GM12864 (cell line): ENCODE measurements around the gene MITF.

Experiments used
- DNase-seq: peaks from one replicate; pipeline ENCODE4 v3.0.0-alpha.2; 2011; ENCODE audit warnings: low read depth
- H3K4me3 ChIP-seq: 2 replicates; pipeline ENCODE4 v1.5.1; 2011; ENCODE audit warnings: mild to moderate bottlenecking, low read depth, low read length, control low read depth
- TF ChIP-seq, protein P1 (sequence below): IDR thresholded peaks from 2 replicates; pipeline ENCODE4 v1.5.1; 2011; ENCODE audit warnings: low read depth, mild to moderate bottlenecking, moderate library complexity, low read length, control low read depth, inconsistent platforms; ENCODE audit errors: missing control alignments

Gene MITF

DNA sequence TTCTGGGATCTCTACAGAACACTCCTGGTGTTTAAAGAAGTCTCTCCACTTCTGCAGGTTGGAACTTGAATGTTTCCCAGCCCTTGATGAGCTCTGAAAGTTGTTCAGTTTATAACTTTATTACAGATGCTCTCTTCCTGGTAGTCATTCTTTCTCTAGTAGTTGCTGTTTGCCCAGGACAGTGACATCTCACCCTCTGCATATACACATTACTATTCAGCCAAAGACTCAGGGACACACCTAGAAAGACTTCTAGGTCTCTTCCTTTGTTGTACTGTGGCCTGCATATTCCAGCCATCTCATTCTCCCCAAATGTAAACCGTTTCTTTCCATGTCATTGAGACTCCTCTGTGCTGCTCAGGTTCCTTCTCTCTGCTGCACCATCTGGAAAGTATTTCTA, 76.7 kb downstream of the MITF start:
- TF ChIP-seq, protein P1, sequence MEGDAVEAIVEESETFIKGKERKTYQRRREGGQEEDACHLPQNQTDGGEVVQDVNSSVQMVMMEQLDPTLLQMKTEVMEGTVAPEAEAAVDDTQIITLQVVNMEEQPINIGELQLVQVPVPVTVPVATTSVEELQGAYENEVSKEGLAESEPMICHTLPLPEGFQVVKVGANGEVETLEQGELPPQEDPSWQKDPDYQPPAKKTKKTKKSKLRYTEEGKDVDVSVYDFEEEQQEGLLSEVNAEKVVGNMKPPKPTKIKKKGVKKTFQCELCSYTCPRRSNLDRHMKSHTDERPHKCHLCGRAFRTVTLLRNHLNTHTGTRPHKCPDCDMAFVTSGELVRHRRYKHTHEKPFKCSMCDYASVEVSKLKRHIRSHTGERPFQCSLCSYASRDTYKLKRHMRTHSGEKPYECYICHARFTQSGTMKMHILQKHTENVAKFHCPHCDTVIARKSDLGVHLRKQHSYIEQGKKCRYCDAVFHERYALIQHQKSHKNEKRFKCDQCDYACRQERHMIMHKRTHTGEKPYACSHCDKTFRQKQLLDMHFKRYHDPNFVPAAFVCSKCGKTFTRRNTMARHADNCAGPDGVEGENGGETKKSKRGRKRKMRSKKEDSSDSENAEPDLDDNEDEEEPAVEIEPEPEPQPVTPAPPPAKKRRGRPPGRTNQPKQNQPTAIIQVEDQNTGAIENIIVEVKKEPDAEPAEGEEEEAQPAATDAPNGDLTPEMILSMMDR, result no peak
- no peak for DNase-seq
- H3K4me3 ChIP-seq, result no peak overlapping the region

DNA sequence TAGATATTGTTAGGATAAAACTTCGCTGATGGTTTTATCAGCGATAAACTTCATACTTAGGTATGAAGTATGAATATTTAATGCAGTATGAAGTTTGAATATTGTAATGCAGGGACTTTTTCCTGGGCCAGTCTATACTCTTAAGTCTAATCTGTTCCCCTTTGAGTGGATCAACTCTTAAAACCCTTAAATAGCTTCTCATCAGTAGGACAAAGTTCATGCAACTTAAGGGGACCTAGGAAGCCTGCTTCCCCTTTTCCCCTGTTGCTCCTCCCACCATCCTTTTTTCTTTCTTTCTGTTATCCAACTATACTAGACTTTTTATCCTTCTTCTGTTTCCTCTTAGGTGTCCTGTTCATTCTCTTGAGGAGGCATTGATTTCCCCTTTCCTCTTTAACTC, 78.7 kb downstream of the MITF start:
- no peak for DNase-seq
- H3K4me3 ChIP-seq, result no peak overlapping the region
- TF ChIP-seq, protein P1, result no peak

DNA sequence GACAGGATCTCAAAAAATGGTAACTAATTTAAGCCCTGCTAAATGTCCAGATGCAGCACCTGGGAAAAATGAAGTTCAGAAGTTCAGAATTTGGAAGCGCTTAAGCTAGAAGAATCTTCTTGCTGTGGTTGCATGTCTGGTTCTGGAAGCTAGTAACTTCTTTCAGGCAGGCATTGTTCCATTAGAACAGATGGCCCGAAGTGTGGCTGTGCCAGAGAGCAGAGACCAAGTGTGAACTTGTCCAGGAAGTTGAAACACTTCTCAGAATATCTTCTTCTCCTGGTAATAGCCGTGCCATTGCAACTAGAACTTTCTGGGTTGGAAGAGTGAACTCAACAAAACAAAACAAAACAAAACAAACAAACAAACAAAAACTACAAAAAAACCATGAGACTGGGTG, 80.0 kb downstream of the MITF start:
- H3K4me3 ChIP-seq, result no peak overlapping the region
- TF ChIP-seq, protein P1, result no peak
- DNase-seq, result no peak

DNA sequence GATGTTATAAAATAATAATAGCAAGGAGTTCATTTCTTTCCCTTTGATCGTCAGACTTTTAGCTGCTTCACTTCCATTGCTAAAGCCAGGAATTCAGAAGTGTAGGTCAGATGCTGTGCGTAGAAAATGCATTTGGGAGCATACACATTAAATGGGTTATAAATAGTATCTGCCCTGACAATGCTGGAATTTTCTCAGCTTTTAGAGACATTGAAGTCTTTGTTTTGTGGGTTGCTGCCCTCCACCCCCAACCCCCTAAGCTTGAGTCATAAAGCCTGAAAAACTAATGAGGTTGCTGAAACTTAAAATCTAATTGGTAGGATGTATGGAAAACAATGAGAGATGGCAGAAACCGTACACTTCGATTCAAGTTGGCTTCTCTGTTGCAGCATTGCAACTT, 81.9 kb downstream of the MITF start:
- TF ChIP-seq, protein P1, result no peak
- no peak overlapping the region for H3K4me3 ChIP-seq
- DNase-seq, result no peak

DNA sequence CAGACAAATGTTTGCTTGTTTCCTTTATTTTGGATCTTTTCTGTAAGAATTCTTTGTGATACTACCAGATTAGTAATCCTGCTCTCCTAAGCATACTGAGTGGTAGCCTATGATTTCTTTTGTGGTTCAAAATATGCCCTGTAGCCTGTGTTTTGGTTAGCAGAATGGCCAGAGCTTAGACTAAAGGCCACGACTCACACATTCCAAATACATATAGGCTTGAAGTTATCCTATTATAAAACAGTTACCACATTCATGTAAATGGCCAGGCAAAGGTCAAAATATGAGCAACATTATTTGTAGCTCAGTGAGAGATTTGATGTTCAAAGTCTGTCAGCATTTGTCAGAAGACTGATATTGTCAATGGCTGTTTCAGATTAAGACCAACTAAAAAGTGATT, 84.5 kb downstream of the MITF start:
- no peak for DNase-seq
- TF ChIP-seq, protein P1, result no peak
- no peak overlapping the region for H3K4me3 ChIP-seq

DNA sequence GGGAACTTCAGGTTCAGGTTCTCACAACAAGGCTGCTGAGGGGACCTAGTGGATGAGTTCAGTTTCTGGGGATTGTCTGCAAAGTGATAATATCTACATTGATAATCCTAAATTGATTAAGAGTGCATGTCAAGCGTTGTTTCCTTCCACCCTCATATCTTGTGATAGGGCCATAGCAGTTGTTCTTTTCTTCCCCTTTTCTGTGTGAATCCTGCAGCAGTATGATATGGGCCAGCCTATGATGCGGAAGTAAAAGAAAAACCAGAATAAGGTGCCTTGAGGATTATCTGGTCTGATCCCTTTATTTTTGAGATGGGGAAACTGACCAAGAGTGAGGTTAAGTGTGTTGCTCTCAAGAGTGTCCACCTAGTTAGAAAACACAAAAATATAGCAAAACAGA, 86.2 kb downstream of the MITF start:
- TF ChIP-seq, protein P1, result no peak
- no peak for DNase-seq
- no peak overlapping the region for H3K4me3 ChIP-seq

DNA sequence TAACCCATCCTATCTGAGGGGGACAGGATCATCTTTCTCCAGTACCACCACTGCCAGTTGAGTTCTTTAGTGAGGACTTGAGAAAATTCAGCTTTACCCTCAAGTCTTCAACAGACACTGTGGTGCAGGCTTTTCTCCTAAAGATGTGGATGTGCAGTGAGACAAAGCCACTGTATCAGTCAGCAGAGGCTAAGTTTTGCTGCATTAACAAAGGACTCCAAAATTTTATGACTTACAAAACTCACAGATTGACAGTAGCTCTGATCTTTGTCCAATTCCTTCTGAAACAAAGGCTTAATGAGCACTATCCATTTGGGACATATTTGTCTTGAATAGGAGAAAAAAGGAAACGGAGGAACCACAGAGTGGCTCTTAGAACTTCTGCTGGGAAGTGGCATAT, 87.9 kb downstream of the MITF start:
- DNase-seq, result no peak
- no peak overlapping the region for H3K4me3 ChIP-seq
- TF ChIP-seq, protein P1, result no peak
